HS-5 (cell line): ENCODE measurements around the gene KLHL24.
A peak's percentile ranks its signal among the peaks of the same experiment; 100 is the strongest.
"Not testable (repeated sequence)": the region's sequence is repeated elsewhere in the genome, so short reads cannot be mapped to it uniquely, and the experiment has no call there.

Experiments used
- DNase-seq: peaks from one replicate; pipeline ENCODE4 v3.0.0-alpha.2; 2012; ENCODE audit warnings: low read depth

Gene KLHL24, protein sequence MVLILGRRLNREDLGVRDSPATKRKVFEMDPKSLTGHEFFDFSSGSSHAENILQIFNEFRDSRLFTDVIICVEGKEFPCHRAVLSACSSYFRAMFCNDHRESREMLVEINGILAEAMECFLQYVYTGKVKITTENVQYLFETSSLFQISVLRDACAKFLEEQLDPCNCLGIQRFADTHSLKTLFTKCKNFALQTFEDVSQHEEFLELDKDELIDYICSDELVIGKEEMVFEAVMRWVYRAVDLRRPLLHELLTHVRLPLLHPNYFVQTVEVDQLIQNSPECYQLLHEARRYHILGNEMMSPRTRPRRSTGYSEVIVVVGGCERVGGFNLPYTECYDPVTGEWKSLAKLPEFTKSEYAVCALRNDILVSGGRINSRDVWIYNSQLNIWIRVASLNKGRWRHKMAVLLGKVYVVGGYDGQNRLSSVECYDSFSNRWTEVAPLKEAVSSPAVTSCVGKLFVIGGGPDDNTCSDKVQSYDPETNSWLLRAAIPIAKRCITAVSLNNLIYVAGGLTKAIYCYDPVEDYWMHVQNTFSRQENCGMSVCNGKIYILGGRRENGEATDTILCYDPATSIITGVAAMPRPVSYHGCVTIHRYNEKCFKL

DNA sequence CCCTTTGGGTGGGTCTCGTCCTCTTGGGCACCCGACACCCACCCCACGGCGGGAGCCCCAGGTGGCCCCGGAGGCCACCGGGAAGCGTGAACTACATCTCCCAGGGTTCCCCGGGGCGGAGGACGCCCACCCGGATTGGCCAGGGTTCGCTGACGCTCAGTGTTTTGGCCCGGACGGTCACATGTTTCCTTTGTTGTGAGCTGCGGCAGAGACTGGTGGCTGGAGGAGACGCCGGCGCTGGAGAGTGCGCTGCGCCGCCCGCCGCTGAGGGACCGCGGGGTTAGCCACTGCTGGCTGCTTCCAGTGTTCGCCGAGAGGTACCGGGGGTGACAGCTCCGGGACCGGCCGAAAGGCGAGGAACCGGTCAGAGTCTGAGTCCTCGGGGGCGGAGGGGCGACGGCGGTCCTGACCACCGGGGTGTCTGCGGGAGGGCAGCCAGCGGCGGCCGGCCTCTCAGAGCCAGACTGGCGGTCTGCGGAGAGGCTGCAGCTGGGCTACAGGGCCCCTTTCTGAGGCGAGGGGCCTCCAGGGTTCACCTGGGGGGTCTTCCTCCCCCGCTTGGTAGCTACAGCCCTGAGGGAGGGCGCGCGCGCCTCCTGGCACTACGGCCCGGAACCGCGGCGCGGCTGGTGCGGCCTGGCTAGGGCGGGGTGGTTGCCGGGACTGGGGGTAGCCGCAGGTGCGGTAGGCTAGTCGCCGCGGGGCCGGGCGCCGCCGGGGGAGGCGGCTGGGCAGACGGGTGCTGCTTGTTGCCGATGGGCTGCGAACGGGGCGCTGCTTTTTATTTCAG is at the start of gene KLHL24:
Gene KLHL24 (plus strand): TSS at position 193 of the 790 bp plus-strand sequence. CDS start 14,734 bp downstream, outside the sequence.
- DNase-seq: peak; percentile 73

DNA sequence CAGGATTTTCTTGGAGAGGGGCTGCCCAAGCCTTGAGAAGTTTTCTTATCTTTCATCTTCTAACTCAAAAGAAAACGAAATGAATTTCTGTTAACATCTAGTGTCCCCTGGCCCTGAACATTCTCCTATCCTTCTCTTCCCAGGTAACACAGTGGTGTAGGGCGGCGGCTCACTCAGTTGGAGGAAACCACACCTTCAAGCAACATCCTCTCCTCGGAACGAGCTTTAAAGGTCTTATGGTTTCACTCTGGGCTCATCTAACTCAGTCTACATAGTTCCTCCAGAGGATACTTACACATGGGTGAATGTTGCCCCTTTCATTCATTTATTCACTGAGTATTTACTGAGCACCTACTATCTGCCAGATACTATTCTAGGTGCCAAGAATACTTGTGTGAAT is 48.9 kb upstream of the KLHL24 start:
- no peak for DNase-seq

DNA sequence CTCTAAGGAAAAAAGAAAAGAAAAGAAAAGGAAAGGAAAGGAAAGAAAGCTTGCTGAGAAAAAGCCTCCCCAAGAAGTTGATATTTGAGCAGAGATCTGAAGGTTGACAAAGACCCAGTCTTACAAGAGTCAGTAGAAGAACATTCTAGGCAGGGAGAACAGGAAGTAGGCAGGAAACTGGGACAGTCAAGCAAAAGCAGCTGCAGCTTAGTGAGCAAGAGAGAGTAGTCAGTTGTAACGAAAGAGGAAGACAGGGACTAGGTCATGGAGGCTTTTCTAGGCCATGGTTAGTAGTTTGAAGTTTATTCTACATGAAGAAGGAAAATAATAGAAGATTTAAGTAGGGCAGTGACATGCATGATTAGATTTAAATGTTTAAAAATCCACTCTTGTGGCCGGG is 48.1 kb upstream of the KLHL24 start:
- DNase-seq: no peak

DNA sequence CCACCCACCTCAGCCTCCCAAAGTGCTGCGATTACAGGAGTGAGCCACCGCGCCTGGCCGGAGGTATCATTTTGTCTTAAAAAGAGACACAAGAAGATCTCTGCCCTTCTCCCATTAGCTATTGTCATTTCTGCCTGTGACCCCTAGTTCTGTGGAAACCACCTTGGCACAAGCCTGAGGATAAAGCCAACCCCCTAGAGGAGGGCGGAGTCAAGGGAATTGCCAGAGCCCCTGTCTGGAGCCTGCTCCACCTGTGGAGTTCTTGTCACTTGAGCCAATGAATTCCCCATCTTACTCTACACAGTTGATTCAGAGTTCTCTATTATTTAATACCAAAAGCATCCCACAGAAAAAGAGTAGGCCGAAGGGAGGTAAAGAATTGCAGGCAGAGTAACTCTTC is 45.0 kb upstream of the KLHL24 start:
- DNase-seq: no peak

- DNase-seq: no peak
Measured at GRCh38 chr3:183591881-183592521, 43.4 kb upstream of the KLHL24 start.

GRCh38 chr3:183592821-183593220 is 42.6 kb upstream of the KLHL24 start:
- no peak for DNase-seq

- no peak for DNase-seq
Measured at GRCh38 chr3:183594636-183595035, 40.8 kb upstream of the KLHL24 start.

DNA sequence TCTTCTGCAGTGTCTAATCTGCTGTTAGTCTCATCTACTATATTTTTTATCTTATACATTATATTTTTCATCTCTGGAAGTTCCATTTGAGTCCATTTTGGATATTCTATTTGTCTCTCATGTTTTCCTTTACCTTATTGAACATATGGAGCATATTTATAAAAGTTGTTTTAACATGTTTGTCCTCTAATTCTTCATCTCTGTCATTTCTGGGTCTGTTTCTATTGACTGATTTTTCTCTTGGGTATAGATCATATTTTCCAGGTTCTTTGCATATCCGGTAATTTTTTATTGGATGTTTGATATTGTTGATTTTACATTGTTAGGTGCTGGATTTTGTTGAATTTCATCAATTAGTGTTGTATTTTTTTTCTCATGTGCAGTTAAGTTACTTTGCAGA is 37.5 kb upstream of the KLHL24 start:
- DNase-seq: no peak

GRCh38 chr3:183611326-183611725 is 24.1 kb upstream of the KLHL24 start:
- DNase-seq: not testable (repeated sequence)

DNA sequence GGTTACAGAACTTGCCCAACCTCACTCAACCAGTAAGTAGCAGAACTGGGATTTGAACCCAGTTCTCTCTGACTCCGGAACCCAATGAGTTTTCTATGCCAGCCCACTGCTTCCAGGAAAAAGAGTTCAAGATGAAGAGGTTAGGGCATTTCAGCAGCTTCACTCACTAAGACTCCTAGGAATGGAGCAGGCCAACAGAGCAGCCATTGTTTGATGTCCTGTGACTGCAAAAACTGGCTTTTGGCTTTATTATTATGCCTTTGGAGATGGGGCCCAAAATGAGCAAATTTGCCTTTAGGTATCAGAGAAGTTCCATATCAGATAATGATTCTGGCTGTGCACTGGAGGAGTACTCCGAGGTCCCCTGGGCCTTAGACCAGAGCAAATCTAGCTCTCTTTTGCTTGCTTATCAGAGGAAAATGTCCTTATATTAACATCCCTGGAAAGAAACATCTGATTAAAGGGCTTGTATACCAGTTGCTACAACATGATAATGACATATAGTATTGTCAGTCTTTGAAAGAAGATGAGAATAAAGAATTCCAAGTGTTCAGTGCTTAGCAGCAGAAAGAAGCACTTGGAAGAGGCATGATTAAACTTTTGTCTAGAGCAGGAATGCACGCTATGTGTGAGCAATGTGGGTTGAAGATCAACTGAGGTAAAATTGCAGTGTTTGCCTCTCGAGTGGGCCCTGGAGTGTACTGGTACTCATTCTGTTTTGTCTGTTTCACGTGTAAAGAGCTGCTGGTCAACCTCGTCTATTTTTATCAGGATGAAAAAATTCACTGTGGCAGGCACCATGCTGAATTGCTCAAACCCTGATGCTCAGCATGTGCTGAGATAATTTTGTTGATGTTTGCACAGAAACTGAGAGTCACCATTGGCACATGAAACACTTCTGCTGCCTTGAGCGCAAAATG is 21.8 kb upstream of the KLHL24 start:
- DNase-seq: no peak

DNA sequence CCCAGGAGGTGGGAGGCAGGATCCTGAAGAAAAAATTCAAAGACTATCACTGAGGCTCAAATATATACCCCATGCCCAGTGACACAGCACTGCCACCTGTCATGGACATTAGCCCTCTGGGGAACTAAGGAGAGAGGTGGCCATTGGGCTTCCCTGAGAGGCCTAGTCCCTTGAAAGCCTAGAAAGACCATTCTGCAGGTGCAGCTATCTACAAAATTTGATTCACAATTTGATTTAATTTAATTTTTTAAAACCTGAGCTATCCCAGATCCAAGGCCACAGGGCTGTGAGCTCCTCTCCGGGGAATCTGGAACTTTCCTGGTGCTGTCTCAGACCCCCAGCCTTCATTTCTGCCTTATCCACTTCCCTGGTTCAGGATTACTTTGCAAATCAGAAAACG is 16.9 kb upstream of the KLHL24 start:
- DNase-seq: no peak

DNA sequence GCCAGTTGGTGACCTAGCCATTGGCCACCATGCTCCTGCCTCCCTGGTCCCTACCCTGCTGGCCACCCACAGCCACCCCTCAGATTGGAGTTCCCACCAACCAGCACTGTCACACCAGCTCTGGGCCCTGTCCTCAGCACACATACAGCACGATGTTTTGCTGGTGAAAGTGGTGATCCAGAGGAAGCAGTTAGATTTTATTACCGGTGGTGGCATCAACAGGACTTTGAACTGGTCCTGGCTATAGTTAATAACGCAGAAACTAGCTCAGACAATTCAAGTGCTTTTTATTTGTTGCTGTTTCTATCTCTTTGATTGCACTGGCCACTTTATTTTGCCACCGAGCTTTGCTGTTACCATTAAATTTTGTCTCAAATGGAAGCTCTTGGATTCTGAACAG is 16.4 kb upstream of the KLHL24 start:
- no peak for DNase-seq

GRCh38 chr3:183619624-183620251 is 15.7 kb upstream of the KLHL24 start:
- no peak for DNase-seq

DNA sequence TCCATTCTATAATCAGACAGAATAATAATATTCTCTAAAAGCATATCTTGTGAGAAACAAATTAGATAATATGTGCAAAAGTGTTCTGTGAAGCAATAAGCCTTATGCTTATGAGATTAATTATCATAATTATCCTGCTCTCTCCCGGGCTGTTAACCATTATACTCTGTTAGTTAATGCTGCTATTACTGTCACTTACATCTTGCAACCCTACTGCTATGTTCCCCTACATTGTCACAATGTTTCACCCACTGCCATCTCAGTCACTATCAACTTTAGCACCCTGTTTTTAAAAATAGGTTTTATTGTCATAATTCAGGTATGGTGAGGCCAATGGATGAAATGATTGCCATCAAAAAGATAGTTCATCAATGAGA is 15.2 kb upstream of the KLHL24 start:
- DNase-seq: no peak

GRCh38 chr3:183622473-183622872 is 12.9 kb upstream of the KLHL24 start:
- DNase-seq: not testable (repeated sequence)

DNA sequence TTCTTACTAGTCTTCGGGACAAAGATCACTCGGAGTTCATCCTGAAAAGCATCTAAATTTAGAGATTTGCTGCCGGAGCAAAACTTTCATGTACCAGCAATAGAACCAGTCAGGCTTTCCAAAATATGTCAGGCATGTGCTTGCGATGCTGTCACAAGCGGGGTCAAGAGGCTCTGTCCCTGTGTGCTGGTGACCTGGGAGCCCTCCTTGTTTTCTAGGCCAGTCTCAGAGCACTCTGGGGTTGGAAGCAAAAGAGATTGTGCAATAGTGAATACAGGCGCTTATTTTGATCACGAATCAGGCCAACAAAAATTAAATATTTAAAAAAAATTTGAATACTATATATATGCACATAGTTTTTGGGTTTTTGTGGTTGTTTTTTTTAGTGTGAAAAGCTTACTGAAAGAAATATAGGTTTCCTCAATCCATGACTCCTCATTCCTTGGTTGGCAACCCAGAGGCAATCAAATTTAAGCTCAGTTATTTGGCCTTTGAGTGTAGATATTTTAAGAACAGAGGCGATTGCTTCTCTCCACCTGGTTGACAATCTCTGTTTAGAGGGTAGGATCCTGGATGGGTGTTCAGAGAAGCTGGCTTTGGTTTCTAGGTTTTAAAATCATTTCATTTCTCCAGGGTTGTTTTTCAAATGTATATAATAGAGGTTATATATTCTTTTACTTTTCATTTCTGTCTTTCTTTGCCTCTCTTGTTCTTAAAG is 8.4 kb upstream of the KLHL24 start:
- no peak for DNase-seq

DNA sequence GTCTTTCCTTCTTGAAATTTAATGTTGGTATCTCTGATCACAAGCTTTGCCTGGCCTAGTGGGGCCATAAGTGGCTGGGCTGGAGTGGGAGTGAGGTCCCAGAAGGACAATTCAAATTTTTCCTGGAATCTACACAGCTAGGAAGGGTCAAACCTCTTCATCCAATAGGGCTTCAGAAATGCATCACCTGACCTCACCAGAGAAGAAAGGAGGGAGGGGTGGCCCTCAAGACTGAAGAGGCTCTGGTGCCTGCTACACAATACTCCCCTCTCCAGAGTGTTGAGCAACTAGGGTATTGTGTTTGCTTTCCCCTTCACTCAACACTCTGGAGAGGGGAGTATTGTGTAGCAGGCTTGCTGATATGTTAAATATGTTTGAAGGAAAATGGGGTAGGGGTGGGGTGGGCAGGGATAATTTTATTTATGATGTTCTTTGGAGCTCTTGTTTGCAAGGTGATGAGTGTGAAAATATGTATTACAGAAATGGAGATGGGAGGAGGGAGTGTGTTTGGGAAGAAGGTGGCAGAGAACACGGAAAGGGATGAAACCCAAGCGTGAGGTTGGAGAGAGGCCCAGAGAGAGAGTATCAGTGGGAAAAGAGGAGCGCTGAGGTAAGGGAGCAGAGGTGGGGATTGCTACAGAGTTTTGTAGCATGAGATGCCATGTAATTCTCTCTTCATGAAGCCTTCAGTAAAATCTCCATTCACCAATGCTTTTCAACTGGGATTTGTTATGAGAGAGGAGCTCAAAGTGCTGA is 5.7 kb upstream of the KLHL24 start:
- DNase-seq: no peak

- DNase-seq: no peak
Measured at GRCh38 chr3:183631715-183632114, 3.7 kb upstream of the KLHL24 start.

GRCh38 chr3:183632725-183633124 is 2.7 kb upstream of the KLHL24 start:
- DNase-seq: not testable (repeated sequence)
